Measurements from ENCODE around the gene HHAT.

HHAT gene

GRCh38 chr1:210591214-210591613 lies 262.5 kb downstream of the HHAT start:
- no peak overlapping the region for H3K4me3 Mint-ChIP-seq
- no peak overlapping the region for H3K27ac Mint-ChIP-seq
- H3K36me3 Mint-ChIP-seq (ENCODE audit: low read depth): peaks cover 2% of the 10 kb centered on the region
- DNase-seq (no peak), ATAC-seq (no peak)
- H3K4me1 Mint-ChIP-seq: no peaks in the 10 kb centered on the region
- peaks cover 10% of the 10 kb centered on the region for H3K9me3 Mint-ChIP-seq
- H3K27me3 Mint-ChIP-seq: no peaks in the 10 kb centered on the region

- no peak for ATAC-seq
These were observed 265.9 kb downstream of the HHAT start for GRCh38 chr1:210594605-210595004.

GRCh38 chr1:210596641-210597040 lies 267.9 kb downstream of the HHAT start:
- Mint-ChIP-seq H3K4me3 (no peak overlapping the region), H3K36me3 (ENCODE audit: low read depth) (no peaks in the 10 kb centered on the region), H3K9me3 (peaks cover 4% of the 10 kb centered on the region), H3K27ac (no peak overlapping the region), H3K27me3 (no peaks in the 10 kb centered on the region), H3K4me1 (no peaks in the 10 kb centered on the region)
- no peak for ATAC-seq
- no peak for DNase-seq

More at GRCh38 chr1:210594605-210595004, 265.9 kb downstream of the HHAT start:
- Mint-ChIP-seq H3K27me3 (no peaks in the 10 kb centered on the region), H3K27ac (no peak overlapping the region), H3K4me1 (no peaks in the 10 kb centered on the region), H3K9me3 (peaks cover 10% of the 10 kb centered on the region), H3K4me3 (no peak overlapping the region), H3K36me3 (ENCODE audit: low read depth) (peaks cover 2% of the 10 kb centered on the region)
- no peak for DNase-seq

- DNase-seq: no peak
- H3K9me3 Mint-ChIP-seq: no peaks in the 10 kb centered on the region
- no peaks in the 10 kb centered on the region for H3K4me1 Mint-ChIP-seq
- H3K36me3 Mint-ChIP-seq (ENCODE audit: low read depth): no peaks in the 10 kb centered on the region
- no peak overlapping the region for H3K4me3 Mint-ChIP-seq
- ATAC-seq: no peak
- no peak overlapping the region for H3K27ac Mint-ChIP-seq
- H3K27me3 Mint-ChIP-seq: no peaks in the 10 kb centered on the region
These were observed 268.9 kb downstream of the HHAT start for GRCh38 chr1:210597555-210598134.

- no peak overlapping the region for H3K27ac Mint-ChIP-seq
- H3K36me3 Mint-ChIP-seq (ENCODE audit: low read depth): no peaks in the 10 kb centered on the region
- DNase-seq (no peak), ATAC-seq (no peak)
- H3K9me3 Mint-ChIP-seq: no peaks in the 10 kb centered on the region
- no peaks in the 10 kb centered on the region for H3K27me3 Mint-ChIP-seq
- no peaks in the 10 kb centered on the region for H3K4me1 Mint-ChIP-seq
- H3K4me3 Mint-ChIP-seq: no peak overlapping the region
These were observed 269.5 kb downstream of the HHAT start for GRCh38 chr1:210598135-210598652.

GRCh38 chr1:210600421-210601159 lies 271.9 kb downstream of the HHAT start:
- Mint-ChIP-seq H3K4me1 (no peaks in the 10 kb centered on the region), H3K27ac (no peak overlapping the region), H3K27me3 (no peaks in the 10 kb centered on the region), H3K36me3 (ENCODE audit: low read depth) (no peaks in the 10 kb centered on the region), H3K9me3 (no peaks in the 10 kb centered on the region), H3K4me3 (no peak overlapping the region)
- DNase-seq (no peak), ATAC-seq (no peak)

GRCh38 chr1:210603123-210603522 lies 274.4 kb downstream of the HHAT start:
- peaks cover 9% of the 10 kb centered on the region for H3K9me3 Mint-ChIP-seq
- H3K4me3 Mint-ChIP-seq: no peak overlapping the region
- ATAC-seq (no peak), DNase-seq (no peak)
- H3K4me1 Mint-ChIP-seq: no peaks in the 10 kb centered on the region
- no peaks in the 10 kb centered on the region for H3K27me3 Mint-ChIP-seq
- H3K36me3 Mint-ChIP-seq (ENCODE audit: low read depth): peaks cover 3% of the 10 kb centered on the region
- no peak overlapping the region for H3K27ac Mint-ChIP-seq

- peaks cover 3% of the 10 kb centered on the region for H3K36me3 Mint-ChIP-seq (ENCODE audit: low read depth)
- no peak overlapping the region for H3K4me3 Mint-ChIP-seq
- no peaks in the 10 kb centered on the region for H3K4me1 Mint-ChIP-seq
- H3K27me3 Mint-ChIP-seq: no peaks in the 10 kb centered on the region
- ATAC-seq (no peak), DNase-seq (no peak)
- no peak overlapping the region for H3K27ac Mint-ChIP-seq
- H3K9me3 Mint-ChIP-seq: peaks cover 9% of the 10 kb centered on the region
These were observed 276.4 kb downstream of the HHAT start for GRCh38 chr1:210605099-210605498.

GRCh38 chr1:210607361-210607760 lies 278.7 kb downstream of the HHAT start:
- DNase-seq (no peak), ATAC-seq (no peak)
- Mint-ChIP-seq H3K27ac (no peak overlapping the region), H3K36me3 (ENCODE audit: low read depth) (peaks cover 3% of the 10 kb centered on the region), H3K4me1 (no peaks in the 10 kb centered on the region), H3K9me3 (peaks cover 9% of the 10 kb centered on the region), H3K27me3 (no peaks in the 10 kb centered on the region), H3K4me3 (no peak overlapping the region)

- no peak overlapping the region for H3K4me3 Mint-ChIP-seq
- DNase-seq (no peak), ATAC-seq (no peak)
- no peak overlapping the region for H3K27ac Mint-ChIP-seq
- no peaks in the 10 kb centered on the region for H3K4me1 Mint-ChIP-seq
- H3K36me3 Mint-ChIP-seq (ENCODE audit: low read depth): peaks cover 3% of the 10 kb centered on the region
- peaks cover 9% of the 10 kb centered on the region for H3K9me3 Mint-ChIP-seq
- no peaks in the 10 kb centered on the region for H3K27me3 Mint-ChIP-seq
These were observed 280.1 kb downstream of the HHAT start for GRCh38 chr1:210608767-210609166.

GRCh38 chr1:210616356-210616755 lies 287.7 kb downstream of the HHAT start:
- Mint-ChIP-seq H3K4me3 (no peak overlapping the region), H3K27ac (no peak overlapping the region), H3K36me3 (ENCODE audit: low read depth) (no peaks in the 10 kb centered on the region), H3K27me3 (no peaks in the 10 kb centered on the region), H3K4me1 (no peaks in the 10 kb centered on the region), H3K9me3 (no peaks in the 10 kb centered on the region)
- DNase-seq: no peak
- no peak for ATAC-seq

GRCh38 chr1:210617293-210617692 lies 288.6 kb downstream of the HHAT start:
- no peaks in the 10 kb centered on the region for H3K4me1 Mint-ChIP-seq
- no peak overlapping the region for H3K27ac Mint-ChIP-seq
- no peaks in the 10 kb centered on the region for H3K27me3 Mint-ChIP-seq
- no peak overlapping the region for H3K4me3 Mint-ChIP-seq
- H3K9me3 Mint-ChIP-seq: no peaks in the 10 kb centered on the region
- DNase-seq (no peak), ATAC-seq (no peak)
- H3K36me3 Mint-ChIP-seq (ENCODE audit: low read depth): no peaks in the 10 kb centered on the region

GRCh38 chr1:210618369-210618768 lies 289.7 kb downstream of the HHAT start:
- no peaks in the 10 kb centered on the region for H3K4me1 Mint-ChIP-seq
- DNase-seq: no peak
- H3K36me3 Mint-ChIP-seq (ENCODE audit: low read depth): no peaks in the 10 kb centered on the region
- no peak overlapping the region for H3K27ac Mint-ChIP-seq
- H3K4me3 Mint-ChIP-seq: no peak overlapping the region
- H3K9me3 Mint-ChIP-seq: no peaks in the 10 kb centered on the region
- no peaks in the 10 kb centered on the region for H3K27me3 Mint-ChIP-seq
- no peak for ATAC-seq

- DNase-seq: no peak
- no peaks in the 10 kb centered on the region for H3K4me1 Mint-ChIP-seq
- no peak for ATAC-seq
- no peak overlapping the region for H3K4me3 Mint-ChIP-seq
- H3K27ac Mint-ChIP-seq: no peak overlapping the region
- no peaks in the 10 kb centered on the region for H3K36me3 Mint-ChIP-seq (ENCODE audit: low read depth)
- H3K27me3 Mint-ChIP-seq: no peaks in the 10 kb centered on the region
- H3K9me3 Mint-ChIP-seq: no peaks in the 10 kb centered on the region
These were observed 292.3 kb downstream of the HHAT start for GRCh38 chr1:210620867-210621488.

GRCh38 chr1:210621712-210622111 lies 293.0 kb downstream of the HHAT start:
- ATAC-seq: no peak

More at GRCh38 chr1:210621712-210622111, 293.0 kb downstream of the HHAT start:
- no peaks in the 10 kb centered on the region for H3K4me1 Mint-ChIP-seq
- H3K27ac Mint-ChIP-seq: no peak overlapping the region
- H3K36me3 Mint-ChIP-seq (ENCODE audit: low read depth): no peaks in the 10 kb centered on the region
- no peaks in the 10 kb centered on the region for H3K27me3 Mint-ChIP-seq
- H3K4me3 Mint-ChIP-seq: no peak overlapping the region
- H3K9me3 Mint-ChIP-seq: no peaks in the 10 kb centered on the region
- DNase-seq: no peak

All from activated naive CD8-positive, alpha-beta T cell treated with anti-CD3 and anti-CD28 coated beads, Interleukin-2, amount 50 U/mL, for 24 hours (primary cell).